ENCODE data around the gene DHX40. TPM values are rescaled to one million over a fixed set of nuclear protein-coding genes. Genes with fewer than 3 reads are reported as not detected.
"Not testable (repeated sequence)": the region's sequence is repeated elsewhere in the genome, so short reads cannot be mapped to it uniquely, and the experiment has no call there.

Gene DHX40
- polyA plus RNA-seq (2012; ENCODE audit: missing spikeins), result 12.8 TPM

DNA sequence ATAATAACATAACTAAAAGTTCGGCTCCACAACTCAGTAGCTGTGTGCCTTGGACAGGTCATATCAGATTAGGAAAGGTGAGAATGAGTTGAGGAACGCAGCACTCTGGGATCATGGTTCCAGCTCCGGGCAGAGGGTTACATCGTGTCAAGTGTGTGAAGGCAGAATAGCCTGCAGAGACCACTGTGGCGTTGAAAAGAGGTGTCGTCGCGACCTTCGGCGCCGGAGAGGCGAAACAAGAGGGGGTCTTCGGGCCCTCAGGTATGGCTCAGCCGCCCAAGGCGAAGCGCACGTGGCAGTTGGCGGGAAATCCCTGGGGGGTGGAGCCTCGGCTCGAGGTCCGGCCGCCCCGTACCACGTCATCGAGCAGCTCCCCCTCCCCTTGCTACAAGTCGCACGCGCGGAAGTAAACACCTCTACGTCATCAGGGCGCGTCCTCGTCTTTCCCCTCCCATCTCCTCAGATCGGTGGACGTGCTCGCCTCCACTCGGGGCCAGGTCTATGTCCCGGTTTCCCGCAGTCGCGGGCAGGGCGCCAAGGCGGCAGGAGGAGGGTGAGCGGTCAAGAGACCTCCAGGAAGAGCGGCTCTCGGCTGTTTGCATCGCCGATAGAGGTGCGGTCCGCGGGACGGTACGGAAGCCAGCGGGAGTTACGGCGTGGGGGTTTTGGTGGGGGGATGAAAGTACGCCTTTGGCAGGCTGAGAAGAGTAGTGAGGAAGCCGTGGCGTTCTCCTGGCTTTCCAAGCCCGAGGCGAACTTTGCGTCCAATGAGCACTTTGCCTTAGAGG is at the start of gene DHX40:
Gene DHX40, plus strand, starts transcription at position 440 of the 788 bp plus-strand sequence. Its CDS starts 62 bp downstream, at position 502.
- peak; percentile 67; the same call in 1 of the 2 replicates for TF ChIP-seq POLR2A (IDR thresholded peaks at IDR 0.05; ENCODE audit: low read depth, low read length)
- TF ChIP-seq POLR2AphosphoS5 (IDR thresholded peaks at IDR 0.05; ENCODE audit: low read depth, low read length), result 0 out of 2 replicates have a peak, but pooled peaks have one; percentile 57
- 0 out of 2 replicates have a peak, but pooled peaks have one; percentile 41 for TF ChIP-seq TAF1 (IDR thresholded peaks at IDR 0.05; ENCODE audit: borderline replicate concordance, low read depth, low read length)
- peak; percentile 95 for FAIRE-seq
- DNase-seq (ENCODE audit: insufficient read length), result peak; percentile 82

GRCh38 chr17:59516451-59516850 is 49.0 kb upstream of the DHX40 start:
- FAIRE-seq (no peak), DNase-seq (ENCODE audit: insufficient read length) (no peak)
- TF ChIP-seq POLR2AphosphoS5 (IDR thresholded peaks at IDR 0.05; ENCODE audit: low read depth, low read length) (no peak), POLR2A (IDR thresholded peaks at IDR 0.05; ENCODE audit: low read depth, low read length) (no peak), TAF1 (IDR thresholded peaks at IDR 0.05; ENCODE audit: borderline replicate concordance, low read depth, low read length) (no peak)

GRCh38 chr17:59519132-59519531 is 46.3 kb upstream of the DHX40 start:
- no peak for DNase-seq (ENCODE audit: insufficient read length)
- no peak for TF ChIP-seq POLR2AphosphoS5 (IDR thresholded peaks at IDR 0.05; ENCODE audit: low read depth, low read length)
- no peak for TF ChIP-seq TAF1 (IDR thresholded peaks at IDR 0.05; ENCODE audit: borderline replicate concordance, low read depth, low read length)
- no peak for TF ChIP-seq POLR2A (IDR thresholded peaks at IDR 0.05; ENCODE audit: low read depth, low read length)
- FAIRE-seq, result no peak

DNA sequence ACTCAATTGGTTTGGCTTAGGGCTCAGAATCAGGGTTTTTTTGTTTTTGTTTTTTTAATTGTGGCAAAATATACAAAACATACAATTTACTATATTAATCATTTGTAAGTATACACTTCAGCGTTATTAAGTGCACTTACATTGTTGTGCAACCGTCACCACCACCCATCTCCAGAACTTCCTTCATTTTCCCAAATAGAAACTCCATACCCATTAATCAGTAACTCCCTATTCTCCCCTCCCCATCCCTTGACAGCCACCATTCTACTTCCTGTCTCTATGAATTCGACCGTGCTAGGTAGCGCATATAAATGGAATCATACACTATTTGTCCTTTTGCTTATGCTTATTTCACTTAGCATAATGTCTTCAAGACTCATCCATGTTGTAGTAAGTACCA is 45.2 kb upstream of the DHX40 start:
- FAIRE-seq (no peak), DNase-seq (ENCODE audit: insufficient read length) (no peak)
- TF ChIP-seq POLR2AphosphoS5 (IDR thresholded peaks at IDR 0.05; ENCODE audit: low read depth, low read length) (no peak), POLR2A (IDR thresholded peaks at IDR 0.05; ENCODE audit: low read depth, low read length) (no peak), TAF1 (IDR thresholded peaks at IDR 0.05; ENCODE audit: borderline replicate concordance, low read depth, low read length) (no peak)

DNA sequence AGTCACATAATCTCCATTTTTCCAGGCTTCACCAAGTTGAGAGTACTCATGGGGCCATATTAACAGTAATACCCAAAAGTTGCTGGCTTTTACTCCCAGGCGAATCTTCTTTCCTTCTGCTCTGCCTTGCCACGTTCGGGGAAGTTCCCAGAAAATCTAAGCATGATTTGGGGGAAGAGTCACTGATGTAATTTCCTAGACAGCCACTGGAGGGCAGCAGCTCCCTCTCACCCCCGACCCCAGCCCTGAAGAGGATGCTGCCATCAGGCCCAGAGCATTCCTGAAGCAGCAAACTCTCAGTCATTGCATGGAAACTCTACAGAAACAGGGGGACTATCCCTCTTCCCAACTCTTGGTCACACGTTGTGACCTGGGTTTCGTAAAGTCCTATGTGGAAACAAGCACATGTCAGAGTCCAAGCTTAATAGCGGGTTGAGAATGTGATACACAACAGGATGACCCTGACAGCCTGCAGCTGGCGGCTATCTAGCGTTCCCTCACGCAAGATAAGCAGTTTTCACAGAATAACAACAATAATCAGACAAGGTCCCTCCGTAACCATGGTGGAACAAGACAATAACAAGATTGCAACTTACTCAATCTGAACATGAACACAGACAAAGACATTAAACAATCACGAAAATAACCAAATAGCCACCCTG is 43.8 kb upstream of the DHX40 start:
- FAIRE-seq (peak; percentile 86), DNase-seq (ENCODE audit: insufficient read length) (peak; percentile 46)
- no peak for TF ChIP-seq TAF1 (IDR thresholded peaks at IDR 0.05; ENCODE audit: borderline replicate concordance, low read depth, low read length)
- TF ChIP-seq POLR2A (IDR thresholded peaks at IDR 0.05; ENCODE audit: low read depth, low read length), result no peak
- no peak for TF ChIP-seq POLR2AphosphoS5 (IDR thresholded peaks at IDR 0.05; ENCODE audit: low read depth, low read length)

DNA sequence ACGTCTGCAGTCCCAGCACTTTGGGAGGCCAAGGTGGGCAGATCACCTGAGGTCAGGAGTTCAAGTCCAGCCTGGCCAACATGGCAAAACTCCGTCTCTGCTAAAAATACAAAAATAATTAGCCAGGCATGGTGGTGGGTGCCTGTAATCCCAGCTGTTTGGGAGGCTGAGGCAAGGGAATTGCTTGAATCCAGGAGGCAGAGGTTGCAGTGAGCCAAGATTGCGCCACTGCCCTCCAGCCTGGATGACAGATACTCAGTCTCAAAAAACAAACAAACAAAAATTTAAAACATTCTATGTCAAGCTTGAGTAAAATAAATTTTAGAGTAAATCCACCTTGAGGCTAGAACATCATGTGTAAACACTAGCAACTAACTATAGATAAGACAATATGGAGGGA is 40.5 kb upstream of the DHX40 start:
- DNase-seq (ENCODE audit: insufficient read length); FAIRE-seq: not testable (repeated sequence)

GRCh38 chr17:59525668-59526067 is 39.7 kb upstream of the DHX40 start:
- FAIRE-seq (no peak), DNase-seq (ENCODE audit: insufficient read length) (no peak)
- TF ChIP-seq POLR2AphosphoS5 (IDR thresholded peaks at IDR 0.05; ENCODE audit: low read depth, low read length) (no peak), TAF1 (IDR thresholded peaks at IDR 0.05; ENCODE audit: borderline replicate concordance, low read depth, low read length) (no peak), POLR2A (IDR thresholded peaks at IDR 0.05; ENCODE audit: low read depth, low read length) (no peak)

DNA sequence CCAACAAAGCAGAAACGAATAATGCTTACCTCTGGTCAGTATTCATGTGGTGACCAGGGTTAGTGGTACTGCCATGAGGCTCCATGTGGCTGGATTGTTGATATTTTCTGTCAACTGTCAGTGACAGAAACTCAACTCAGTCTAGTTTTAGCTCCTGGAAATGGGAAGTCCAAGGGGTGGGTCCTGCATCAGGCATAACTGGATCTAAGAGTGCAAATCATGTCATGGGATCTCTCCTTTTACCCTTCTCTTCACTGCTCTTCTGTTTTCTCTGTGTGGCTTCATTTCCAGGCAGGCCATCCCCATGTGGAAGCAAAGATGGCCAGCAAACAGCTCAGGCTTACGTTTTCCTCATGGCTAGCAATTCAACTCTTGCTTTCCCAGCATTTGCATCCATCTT is 39.0 kb upstream of the DHX40 start:
- DNase-seq (ENCODE audit: insufficient read length) (no peak), FAIRE-seq (no peak)
- TF ChIP-seq POLR2AphosphoS5 (IDR thresholded peaks at IDR 0.05; ENCODE audit: low read depth, low read length) (no peak), TAF1 (IDR thresholded peaks at IDR 0.05; ENCODE audit: borderline replicate concordance, low read depth, low read length) (no peak), POLR2A (IDR thresholded peaks at IDR 0.05; ENCODE audit: low read depth, low read length) (no peak)

DNA sequence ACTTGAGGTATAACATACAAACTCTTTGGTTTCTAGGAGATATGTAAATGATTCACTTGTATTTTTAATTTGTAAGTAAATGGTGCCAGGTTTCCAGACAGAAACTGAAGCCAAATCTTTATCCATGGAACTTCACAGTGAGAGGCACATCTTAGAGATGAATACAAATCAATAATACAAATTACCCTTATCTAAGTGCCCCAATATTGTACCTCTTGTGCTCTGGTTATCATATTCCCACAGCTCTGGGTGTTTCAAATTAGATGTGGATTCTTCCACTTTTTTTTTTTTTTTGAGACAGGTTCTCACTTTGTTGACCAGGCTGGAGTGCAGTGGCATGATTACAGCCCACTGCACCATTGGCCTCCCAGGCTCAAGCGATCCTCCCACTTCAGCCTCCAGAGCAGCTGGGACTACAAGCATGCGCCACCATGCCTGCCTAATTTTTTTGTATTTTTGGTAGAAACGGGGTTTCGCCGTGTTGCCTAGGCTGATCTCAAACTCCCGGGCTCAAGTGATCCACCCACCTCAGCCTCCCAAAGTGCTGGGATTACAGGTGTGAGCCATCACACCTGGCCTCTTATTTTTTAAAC is 38.0 kb upstream of the DHX40 start:
- no peak for DNase-seq (ENCODE audit: insufficient read length)
- no peak for FAIRE-seq
- TF ChIP-seq TAF1 (IDR thresholded peaks at IDR 0.05; ENCODE audit: borderline replicate concordance, low read depth, low read length) (no peak), POLR2AphosphoS5 (IDR thresholded peaks at IDR 0.05; ENCODE audit: low read depth, low read length) (no peak), POLR2A (IDR thresholded peaks at IDR 0.05; ENCODE audit: low read depth, low read length) (no peak)

DNA sequence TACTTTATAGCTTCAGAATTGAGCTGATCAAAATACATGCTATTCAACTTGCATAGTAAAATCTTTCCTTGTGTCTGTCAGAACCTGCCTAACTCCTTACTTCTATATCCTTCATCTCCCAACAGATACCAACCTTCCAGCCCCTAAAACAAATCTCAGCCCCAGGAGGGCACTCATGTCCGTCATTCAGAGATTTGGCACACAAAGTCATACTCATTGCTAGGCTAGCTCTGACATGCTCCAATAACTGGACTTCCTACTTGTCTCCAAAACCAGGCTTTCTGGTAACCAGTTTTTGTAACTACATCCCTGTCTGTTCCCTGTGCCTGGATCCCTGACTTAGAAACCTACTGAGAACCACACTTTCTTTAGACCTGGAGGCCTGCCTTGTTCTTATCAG is 37.5 kb upstream of the DHX40 start:
- FAIRE-seq, result no peak
- TF ChIP-seq POLR2AphosphoS5 (IDR thresholded peaks at IDR 0.05; ENCODE audit: low read depth, low read length) (no peak), TAF1 (IDR thresholded peaks at IDR 0.05; ENCODE audit: borderline replicate concordance, low read depth, low read length) (no peak), POLR2A (IDR thresholded peaks at IDR 0.05; ENCODE audit: low read depth, low read length) (no peak)
- DNase-seq (ENCODE audit: insufficient read length), result no peak

- no peak for FAIRE-seq
- TF ChIP-seq TAF1 (IDR thresholded peaks at IDR 0.05; ENCODE audit: borderline replicate concordance, low read depth, low read length), result no peak
- TF ChIP-seq POLR2A (IDR thresholded peaks at IDR 0.05; ENCODE audit: low read depth, low read length), result no peak
- TF ChIP-seq POLR2AphosphoS5 (IDR thresholded peaks at IDR 0.05; ENCODE audit: low read depth, low read length), result no peak
- no peak for DNase-seq (ENCODE audit: insufficient read length)
Measured at GRCh38 chr17:59530531-59530930, 34.9 kb upstream of the DHX40 start.

All from GM12892 (cell line).